Measurements from ENCODE around the gene WBP2. TPM values are rescaled to one million over a fixed set of nuclear protein-coding genes. Genes with fewer than 3 reads are reported as not detected.

The WBP2 gene
- total and polyA plus RNA-seq, 4 donors: 67.2 to 195 (median 135) TPM

DNA sequence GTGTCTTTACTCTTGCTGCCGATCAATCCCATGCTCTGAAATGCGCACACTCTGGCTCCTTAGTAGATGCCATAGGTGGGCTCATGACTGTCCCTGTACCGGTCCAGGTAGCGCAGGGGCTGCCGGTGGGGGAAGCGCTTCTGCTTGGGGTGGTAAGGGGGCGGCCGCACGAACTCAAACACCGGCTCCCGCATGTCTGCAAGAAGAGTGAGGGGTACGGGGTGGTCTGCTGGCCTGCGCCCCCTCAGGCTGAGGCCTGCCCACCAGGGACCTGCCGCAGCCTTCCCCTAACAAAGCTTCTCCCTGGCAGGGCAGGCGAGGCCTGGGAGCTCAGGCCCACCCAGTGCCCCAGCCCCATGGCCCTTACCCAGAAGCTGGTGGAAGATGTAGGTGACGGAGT is 43.7 kb upstream of the WBP2 start:
- DNase-seq: no peak
- 96 to 97% methylated on average over 16 of the region's 16 CpGs for WGBS, 2 donors

DNA sequence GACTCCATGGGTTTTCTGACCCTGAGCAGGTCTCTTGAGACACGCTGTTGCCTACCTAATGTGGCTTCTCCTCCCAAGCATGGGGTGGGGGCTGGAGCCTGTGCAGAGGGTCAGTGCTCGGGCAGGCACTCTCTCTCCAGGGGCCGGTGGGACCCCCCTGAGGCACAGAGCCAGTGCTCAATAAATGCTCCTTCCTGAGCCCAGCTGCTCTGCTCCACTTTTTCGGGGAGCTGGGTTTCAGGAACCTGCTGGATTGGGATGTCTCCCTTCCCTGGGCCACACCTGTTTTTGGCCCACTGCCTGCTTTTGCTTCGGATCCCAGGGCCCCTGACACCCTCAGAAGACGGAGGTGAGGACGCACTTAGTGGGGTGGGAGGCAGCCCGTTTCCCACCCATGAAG is 42.9 kb upstream of the WBP2 start:
- no peak for ATAC-seq (ENCODE audit: insufficient read depth, low FRiP score)
- Histone ChIP-seq H3K36me3 (ENCODE audit: control insufficient read depth in 4 of 4, insufficient read depth in 4 of 4, low read length in 4 of 4) (peaks cover 0 to 31% (median 12%) of the 10 kb centered on the region in 4 donors), H3K9me3 (ENCODE audit: control insufficient read depth in 4 of 4, insufficient read depth in 3 of 4, low read length in 3 of 4) (no peaks in the 10 kb centered on the region), H3K9ac (ENCODE audit: insufficient read depth in 1 of 2, low read length in 2 of 2) (no peak overlapping the region), H3K27me3 (ENCODE audit: control insufficient read depth in 3 of 3, insufficient read depth in 3 of 3, low read length in 2 of 3) (no peaks in the 10 kb centered on the region), H3K4me3 (no peak overlapping the region), H3K27ac (ENCODE audit: low read depth in 1 of 2, low read length in 1 of 2) (no peak overlapping the region), H3K4me1 (ENCODE audit: control insufficient read depth in 5 of 5, insufficient read depth in 5 of 5, low read length in 5 of 5) (peaks cover 0 to 29% (median 9%) of the 10 kb centered on the region in 5 donors)
- WGBS, 2 donors: 90 to 95% methylated on average over 8 of the region's 8 CpGs
- no peak for DNase-seq
- TF ChIP-seq, protein P1, sequence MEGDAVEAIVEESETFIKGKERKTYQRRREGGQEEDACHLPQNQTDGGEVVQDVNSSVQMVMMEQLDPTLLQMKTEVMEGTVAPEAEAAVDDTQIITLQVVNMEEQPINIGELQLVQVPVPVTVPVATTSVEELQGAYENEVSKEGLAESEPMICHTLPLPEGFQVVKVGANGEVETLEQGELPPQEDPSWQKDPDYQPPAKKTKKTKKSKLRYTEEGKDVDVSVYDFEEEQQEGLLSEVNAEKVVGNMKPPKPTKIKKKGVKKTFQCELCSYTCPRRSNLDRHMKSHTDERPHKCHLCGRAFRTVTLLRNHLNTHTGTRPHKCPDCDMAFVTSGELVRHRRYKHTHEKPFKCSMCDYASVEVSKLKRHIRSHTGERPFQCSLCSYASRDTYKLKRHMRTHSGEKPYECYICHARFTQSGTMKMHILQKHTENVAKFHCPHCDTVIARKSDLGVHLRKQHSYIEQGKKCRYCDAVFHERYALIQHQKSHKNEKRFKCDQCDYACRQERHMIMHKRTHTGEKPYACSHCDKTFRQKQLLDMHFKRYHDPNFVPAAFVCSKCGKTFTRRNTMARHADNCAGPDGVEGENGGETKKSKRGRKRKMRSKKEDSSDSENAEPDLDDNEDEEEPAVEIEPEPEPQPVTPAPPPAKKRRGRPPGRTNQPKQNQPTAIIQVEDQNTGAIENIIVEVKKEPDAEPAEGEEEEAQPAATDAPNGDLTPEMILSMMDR (IDR thresholded peaks at IDR 0.05; ENCODE audit: control extremely low read depth, extremely low read depth): no peak

More for the DNA sequence above, 43.7 kb upstream of the WBP2 start:
- Histone ChIP-seq H3K36me3 (ENCODE audit: control insufficient read depth in 4 of 4, insufficient read depth in 4 of 4, low read length in 4 of 4) (peaks cover 0 to 31% (median 12%) of the 10 kb centered on the region in 4 donors), H3K4me1 (ENCODE audit: control insufficient read depth in 5 of 5, insufficient read depth in 5 of 5, low read length in 5 of 5) (peaks cover 0 to 29% (median 9%) of the 10 kb centered on the region in 5 donors), H3K27me3 (ENCODE audit: control insufficient read depth in 3 of 3, insufficient read depth in 3 of 3, low read length in 2 of 3) (no peaks in the 10 kb centered on the region), H3K9ac (ENCODE audit: insufficient read depth in 1 of 2, low read length in 2 of 2) (no peak overlapping the region), H3K4me3 (no peak overlapping the region), H3K27ac (ENCODE audit: low read depth in 1 of 2, low read length in 1 of 2) (no peak overlapping the region), H3K9me3 (ENCODE audit: control insufficient read depth in 4 of 4, insufficient read depth in 3 of 4, low read length in 3 of 4) (no peaks in the 10 kb centered on the region)
- TF ChIP-seq, protein P1 (IDR thresholded peaks at IDR 0.05; ENCODE audit: control extremely low read depth, extremely low read depth): no peak
- ATAC-seq (ENCODE audit: insufficient read depth, low FRiP score): no peak

GRCh38 chr17:75897160-75898019 is 42.3 kb upstream of the WBP2 start:
- ATAC-seq (ENCODE audit: insufficient read depth, low FRiP score) (no peak), DNase-seq (peak in 2 of 3 donors; percentile 43 to 49)
- H3K27ac ChIP-seq (ENCODE audit: low read depth in 1 of 2, low read length in 1 of 2): peak overlapping the region; percentile 95
- no peaks in the 10 kb centered on the region for H3K27me3 ChIP-seq (ENCODE audit: control insufficient read depth in 3 of 3, insufficient read depth in 3 of 3, low read length in 2 of 3)
- H3K4me1 ChIP-seq (ENCODE audit: control insufficient read depth in 5 of 5, insufficient read depth in 5 of 5, low read length in 5 of 5): peaks cover 0 to 29% (median 9%) of the 10 kb centered on the region in 5 donors
- no peak overlapping the region for H3K9ac ChIP-seq (ENCODE audit: insufficient read depth in 1 of 2, low read length in 2 of 2)
- 59 to 73% methylated on average over 28 to 37 of the region's 37 CpGs for WGBS, 2 donors
- no peaks in the 10 kb centered on the region for H3K9me3 ChIP-seq (ENCODE audit: control insufficient read depth in 4 of 4, insufficient read depth in 3 of 4, low read length in 3 of 4)
- H3K4me3 ChIP-seq: no peak overlapping the region
- peaks cover 0 to 36% (median 12%) of the 10 kb centered on the region in 4 donors for H3K36me3 ChIP-seq (ENCODE audit: control insufficient read depth in 4 of 4, insufficient read depth in 4 of 4, low read length in 4 of 4)
- TF ChIP-seq, protein P1 (IDR thresholded peaks at IDR 0.05; ENCODE audit: control extremely low read depth, extremely low read depth): no peak
